Liver (tissue), 3 donors: Measurements from ENCODE around the gene AAGAB.
"Not testable (repeated sequence)": the region's sequence is repeated elsewhere in the genome, so short reads cannot be mapped to it uniquely, and the experiment has no call there.

Experiments
- EGR1 ChIP-seq, 2 donors: IDR thresholded peaks; 2 replicates each; pipeline ENCODE4 v1.6.1; 2016 to 2018; ENCODE audit warnings: antibody characterized with exemption in 2 of 2, low read depth in 2 of 2
- FOXA2 ChIP-seq: IDR thresholded peaks from 2 replicates; pipeline ENCODE4 v1.6.1; 2016; ENCODE audit warnings: antibody characterized with exemption
- GABPA ChIP-seq, 2 donors: IDR thresholded peaks in 1 of 2; conservative IDR thresholded peaks in 1 of 2; 2 replicates each; pipeline ENCODE4 v1.6.1; 2016; ENCODE audit warnings: antibody characterized with exemption in 2 of 2, mild to moderate bottlenecking in 1 of 2, moderate library complexity in 1 of 2
- HNF4A ChIP-seq, 2 donors: conservative IDR thresholded peaks; 2 replicates each; pipeline ENCODE4 v1.6.1; 2016; ENCODE audit warnings: antibody characterized with exemption in 2 of 2, mild to moderate bottlenecking in 2 of 2
- RAD21 ChIP-seq, 2 donors: IDR thresholded peaks; 2 replicates each; pipeline ENCODE4 v1.6.1; 2016; ENCODE audit warnings: antibody characterized with exemption in 2 of 2, mild to moderate bottlenecking in 2 of 2
- SP1 ChIP-seq: IDR thresholded peaks from 2 replicates; pipeline ENCODE4 v1.6.1; 2018; ENCODE audit warnings: antibody characterized with exemption, mild to moderate bottlenecking
- YY1 ChIP-seq: IDR thresholded peaks from 2 replicates; pipeline ENCODE4 v1.6.1; 2016; ENCODE audit warnings: antibody characterized with exemption, mild to moderate bottlenecking
- TF ChIP-seq, protein P1 (sequence below): fragments of 150-350 bp; IDR thresholded peaks from 2 replicates; pipeline ENCODE4 v1.5.1; 2017; ENCODE audit warnings: improper control_type of control experiment, low read depth, low read length; ENCODE audit not compliant: missing input control
- TF ChIP-seq, protein P2 (sequence below): IDR thresholded peaks from 2 replicates; pipeline ENCODE4 v1.6.1; 2016; ENCODE audit warnings: antibody characterized with exemption, mild to moderate bottlenecking
- TF ChIP-seq, protein P3 (sequence below): IDR thresholded peaks from 2 replicates; pipeline ENCODE4 v1.6.1; 2016; ENCODE audit warnings: antibody characterized with exemption
- TF ChIP-seq, protein P4 (sequence below): IDR thresholded peaks from 2 replicates; pipeline ENCODE4 v1.6.1; 2016; ENCODE audit warnings: antibody characterized with exemption
- donor health status: healthy.
- donor health status: healthy.

DNA sequence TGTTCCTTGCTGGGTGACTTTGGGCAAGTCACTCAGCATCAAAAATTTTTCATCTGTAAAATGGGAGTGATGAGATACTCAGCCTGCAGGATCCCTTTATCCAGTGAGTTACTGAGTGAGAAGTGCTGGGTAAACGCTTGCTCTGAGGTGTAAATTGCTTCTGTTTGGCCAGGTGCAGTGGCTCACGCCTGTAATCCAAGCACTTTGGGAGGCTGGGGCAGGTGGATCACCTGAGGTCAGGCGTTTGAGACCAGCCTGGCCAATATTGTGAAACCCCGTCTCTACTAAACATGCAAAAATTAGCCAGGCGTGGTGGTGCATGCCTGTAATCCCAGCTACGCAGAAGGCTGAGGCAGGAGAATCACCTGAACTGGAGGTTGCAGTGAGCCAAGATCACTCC, 101.4 kb downstream of the AAGAB start:
- TF ChIP-seq, protein P1, sequence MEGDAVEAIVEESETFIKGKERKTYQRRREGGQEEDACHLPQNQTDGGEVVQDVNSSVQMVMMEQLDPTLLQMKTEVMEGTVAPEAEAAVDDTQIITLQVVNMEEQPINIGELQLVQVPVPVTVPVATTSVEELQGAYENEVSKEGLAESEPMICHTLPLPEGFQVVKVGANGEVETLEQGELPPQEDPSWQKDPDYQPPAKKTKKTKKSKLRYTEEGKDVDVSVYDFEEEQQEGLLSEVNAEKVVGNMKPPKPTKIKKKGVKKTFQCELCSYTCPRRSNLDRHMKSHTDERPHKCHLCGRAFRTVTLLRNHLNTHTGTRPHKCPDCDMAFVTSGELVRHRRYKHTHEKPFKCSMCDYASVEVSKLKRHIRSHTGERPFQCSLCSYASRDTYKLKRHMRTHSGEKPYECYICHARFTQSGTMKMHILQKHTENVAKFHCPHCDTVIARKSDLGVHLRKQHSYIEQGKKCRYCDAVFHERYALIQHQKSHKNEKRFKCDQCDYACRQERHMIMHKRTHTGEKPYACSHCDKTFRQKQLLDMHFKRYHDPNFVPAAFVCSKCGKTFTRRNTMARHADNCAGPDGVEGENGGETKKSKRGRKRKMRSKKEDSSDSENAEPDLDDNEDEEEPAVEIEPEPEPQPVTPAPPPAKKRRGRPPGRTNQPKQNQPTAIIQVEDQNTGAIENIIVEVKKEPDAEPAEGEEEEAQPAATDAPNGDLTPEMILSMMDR = not testable (repeated sequence)
- not testable (repeated sequence) for TF ChIP-seq GABPA (IDR thresholded peaks at IDR 0.05 in 1 of 2, conservative IDR thresholded peaks at IDR 0.05 in 1 of 2); HNF4A (conservative IDR thresholded peaks at IDR 0.05); RAD21 (IDR thresholded peaks at IDR 0.05); YY1; SP1; EGR1 (IDR thresholded peaks at IDR 0.05; ENCODE audit: low read depth in 2 of 2); FOXA2
- TF ChIP-seq, protein P2, sequence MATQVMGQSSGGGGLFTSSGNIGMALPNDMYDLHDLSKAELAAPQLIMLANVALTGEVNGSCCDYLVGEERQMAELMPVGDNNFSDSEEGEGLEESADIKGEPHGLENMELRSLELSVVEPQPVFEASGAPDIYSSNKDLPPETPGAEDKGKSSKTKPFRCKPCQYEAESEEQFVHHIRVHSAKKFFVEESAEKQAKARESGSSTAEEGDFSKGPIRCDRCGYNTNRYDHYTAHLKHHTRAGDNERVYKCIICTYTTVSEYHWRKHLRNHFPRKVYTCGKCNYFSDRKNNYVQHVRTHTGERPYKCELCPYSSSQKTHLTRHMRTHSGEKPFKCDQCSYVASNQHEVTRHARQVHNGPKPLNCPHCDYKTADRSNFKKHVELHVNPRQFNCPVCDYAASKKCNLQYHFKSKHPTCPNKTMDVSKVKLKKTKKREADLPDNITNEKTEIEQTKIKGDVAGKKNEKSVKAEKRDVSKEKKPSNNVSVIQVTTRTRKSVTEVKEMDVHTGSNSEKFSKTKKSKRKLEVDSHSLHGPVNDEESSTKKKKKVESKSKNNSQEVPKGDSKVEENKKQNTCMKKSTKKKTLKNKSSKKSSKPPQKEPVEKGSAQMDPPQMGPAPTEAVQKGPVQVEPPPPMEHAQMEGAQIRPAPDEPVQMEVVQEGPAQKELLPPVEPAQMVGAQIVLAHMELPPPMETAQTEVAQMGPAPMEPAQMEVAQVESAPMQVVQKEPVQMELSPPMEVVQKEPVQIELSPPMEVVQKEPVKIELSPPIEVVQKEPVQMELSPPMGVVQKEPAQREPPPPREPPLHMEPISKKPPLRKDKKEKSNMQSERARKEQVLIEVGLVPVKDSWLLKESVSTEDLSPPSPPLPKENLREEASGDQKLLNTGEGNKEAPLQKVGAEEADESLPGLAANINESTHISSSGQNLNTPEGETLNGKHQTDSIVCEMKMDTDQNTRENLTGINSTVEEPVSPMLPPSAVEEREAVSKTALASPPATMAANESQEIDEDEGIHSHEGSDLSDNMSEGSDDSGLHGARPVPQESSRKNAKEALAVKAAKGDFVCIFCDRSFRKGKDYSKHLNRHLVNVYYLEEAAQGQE = not testable (repeated sequence)
- TF ChIP-seq, protein P3, sequence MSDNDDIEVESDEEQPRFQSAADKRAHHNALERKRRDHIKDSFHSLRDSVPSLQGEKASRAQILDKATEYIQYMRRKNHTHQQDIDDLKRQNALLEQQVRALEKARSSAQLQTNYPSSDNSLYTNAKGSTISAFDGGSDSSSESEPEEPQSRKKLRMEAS = not testable (repeated sequence)
- TF ChIP-seq, protein P4, sequence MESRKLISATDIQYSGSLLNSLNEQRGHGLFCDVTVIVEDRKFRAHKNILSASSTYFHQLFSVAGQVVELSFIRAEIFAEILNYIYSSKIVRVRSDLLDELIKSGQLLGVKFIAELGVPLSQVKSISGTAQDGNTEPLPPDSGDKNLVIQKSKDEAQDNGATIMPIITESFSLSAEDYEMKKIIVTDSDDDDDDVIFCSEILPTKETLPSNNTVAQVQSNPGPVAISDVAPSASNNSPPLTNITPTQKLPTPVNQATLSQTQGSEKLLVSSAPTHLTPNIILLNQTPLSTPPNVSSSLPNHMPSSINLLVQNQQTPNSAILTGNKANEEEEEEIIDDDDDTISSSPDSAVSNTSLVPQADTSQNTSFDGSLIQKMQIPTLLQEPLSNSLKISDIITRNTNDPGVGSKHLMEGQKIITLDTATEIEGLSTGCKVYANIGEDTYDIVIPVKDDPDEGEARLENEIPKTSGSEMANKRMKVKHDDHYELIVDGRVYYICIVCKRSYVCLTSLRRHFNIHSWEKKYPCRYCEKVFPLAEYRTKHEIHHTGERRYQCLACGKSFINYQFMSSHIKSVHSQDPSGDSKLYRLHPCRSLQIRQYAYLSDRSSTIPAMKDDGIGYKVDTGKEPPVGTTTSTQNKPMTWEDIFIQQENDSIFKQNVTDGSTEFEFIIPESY = not testable (repeated sequence)
